ENCODE measurements around the gene SMIM38.

- no peak for TF ChIP-seq ZBTB33 (IDR thresholded peaks at IDR 0.05; ENCODE audit: borderline replicate concordance, low read depth)
- TF ChIP-seq SIN3A (IDR thresholded peaks at IDR 0.05; ENCODE audit: borderline replicate concordance, low read depth, low read length), result no peak
- TF ChIP-seq, protein P1, sequence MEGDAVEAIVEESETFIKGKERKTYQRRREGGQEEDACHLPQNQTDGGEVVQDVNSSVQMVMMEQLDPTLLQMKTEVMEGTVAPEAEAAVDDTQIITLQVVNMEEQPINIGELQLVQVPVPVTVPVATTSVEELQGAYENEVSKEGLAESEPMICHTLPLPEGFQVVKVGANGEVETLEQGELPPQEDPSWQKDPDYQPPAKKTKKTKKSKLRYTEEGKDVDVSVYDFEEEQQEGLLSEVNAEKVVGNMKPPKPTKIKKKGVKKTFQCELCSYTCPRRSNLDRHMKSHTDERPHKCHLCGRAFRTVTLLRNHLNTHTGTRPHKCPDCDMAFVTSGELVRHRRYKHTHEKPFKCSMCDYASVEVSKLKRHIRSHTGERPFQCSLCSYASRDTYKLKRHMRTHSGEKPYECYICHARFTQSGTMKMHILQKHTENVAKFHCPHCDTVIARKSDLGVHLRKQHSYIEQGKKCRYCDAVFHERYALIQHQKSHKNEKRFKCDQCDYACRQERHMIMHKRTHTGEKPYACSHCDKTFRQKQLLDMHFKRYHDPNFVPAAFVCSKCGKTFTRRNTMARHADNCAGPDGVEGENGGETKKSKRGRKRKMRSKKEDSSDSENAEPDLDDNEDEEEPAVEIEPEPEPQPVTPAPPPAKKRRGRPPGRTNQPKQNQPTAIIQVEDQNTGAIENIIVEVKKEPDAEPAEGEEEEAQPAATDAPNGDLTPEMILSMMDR (IDR thresholded peaks at IDR 0.05), result no peak
- TF ChIP-seq, protein P2, sequence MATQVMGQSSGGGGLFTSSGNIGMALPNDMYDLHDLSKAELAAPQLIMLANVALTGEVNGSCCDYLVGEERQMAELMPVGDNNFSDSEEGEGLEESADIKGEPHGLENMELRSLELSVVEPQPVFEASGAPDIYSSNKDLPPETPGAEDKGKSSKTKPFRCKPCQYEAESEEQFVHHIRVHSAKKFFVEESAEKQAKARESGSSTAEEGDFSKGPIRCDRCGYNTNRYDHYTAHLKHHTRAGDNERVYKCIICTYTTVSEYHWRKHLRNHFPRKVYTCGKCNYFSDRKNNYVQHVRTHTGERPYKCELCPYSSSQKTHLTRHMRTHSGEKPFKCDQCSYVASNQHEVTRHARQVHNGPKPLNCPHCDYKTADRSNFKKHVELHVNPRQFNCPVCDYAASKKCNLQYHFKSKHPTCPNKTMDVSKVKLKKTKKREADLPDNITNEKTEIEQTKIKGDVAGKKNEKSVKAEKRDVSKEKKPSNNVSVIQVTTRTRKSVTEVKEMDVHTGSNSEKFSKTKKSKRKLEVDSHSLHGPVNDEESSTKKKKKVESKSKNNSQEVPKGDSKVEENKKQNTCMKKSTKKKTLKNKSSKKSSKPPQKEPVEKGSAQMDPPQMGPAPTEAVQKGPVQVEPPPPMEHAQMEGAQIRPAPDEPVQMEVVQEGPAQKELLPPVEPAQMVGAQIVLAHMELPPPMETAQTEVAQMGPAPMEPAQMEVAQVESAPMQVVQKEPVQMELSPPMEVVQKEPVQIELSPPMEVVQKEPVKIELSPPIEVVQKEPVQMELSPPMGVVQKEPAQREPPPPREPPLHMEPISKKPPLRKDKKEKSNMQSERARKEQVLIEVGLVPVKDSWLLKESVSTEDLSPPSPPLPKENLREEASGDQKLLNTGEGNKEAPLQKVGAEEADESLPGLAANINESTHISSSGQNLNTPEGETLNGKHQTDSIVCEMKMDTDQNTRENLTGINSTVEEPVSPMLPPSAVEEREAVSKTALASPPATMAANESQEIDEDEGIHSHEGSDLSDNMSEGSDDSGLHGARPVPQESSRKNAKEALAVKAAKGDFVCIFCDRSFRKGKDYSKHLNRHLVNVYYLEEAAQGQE (IDR thresholded peaks at IDR 0.05; ENCODE audit: low read depth, low read length), result no peak
- TF ChIP-seq FOXM1 (IDR thresholded peaks at IDR 0.05; ENCODE audit: low read depth), result no peak
- TF ChIP-seq POLR2AphosphoS5 (IDR thresholded peaks at IDR 0.05; ENCODE audit: low read depth, low read length), result no peak
- no peak for TF ChIP-seq RAD21 (IDR thresholded peaks at IDR 0.05; ENCODE audit: low read length)
- TF ChIP-seq TCF12 (IDR thresholded peaks at IDR 0.05), result no peak
- no peak for TF ChIP-seq NRF1 (IDR thresholded peaks at IDR 0.05; ENCODE audit: low read depth, low read length)
- no peak for TF ChIP-seq GABPA (IDR thresholded peaks at IDR 0.05; ENCODE audit: low read depth)
- no peak for TF ChIP-seq RCOR1 (IDR thresholded peaks at IDR 0.05; ENCODE audit: low read length)
- TF ChIP-seq EZH2phosphoT487 (IDR thresholded peaks at IDR 0.05; ENCODE audit: borderline replicate concordance, low read depth), result no peak
- TF ChIP-seq SMC3 (IDR thresholded peaks at IDR 0.05; ENCODE audit: low read depth, low read length), result no peak
- no peak for TF ChIP-seq PBX3 (IDR thresholded peaks at IDR 0.05)
These were observed 15.1 kb upstream of the SMIM38 start for GRCh38 chr11:69140635-69141034.

All from SK-N-SH (cell line).